Nephron progenitor cell (in vitro differentiated cells): ENCODE results near the gene BCKDHA.
"Not testable (repeated sequence)": the region's sequence is repeated elsewhere in the genome, so short reads cannot be mapped to it uniquely, and the experiment has no call there.

Experiments
- DNase-seq: peaks from one replicate; pipeline ENCODE4 v3.0.0; 2021
- H3K27ac Mint-ChIP-seq: 2 replicates; pipeline ENCODE4 v1.8.0; 2021; ENCODE audit warnings: mild to moderate bottlenecking, moderate library complexity, mixed read lengths
- H3K27me3 Mint-ChIP-seq: 2 replicates; pipeline ENCODE4 v1.8.0; 2021; ENCODE audit warnings: mild to moderate bottlenecking, low read depth, mixed read lengths; ENCODE audit not compliant: poor library complexity
- H3K36me3 Mint-ChIP-seq: 2 replicates; pipeline ENCODE4 v1.8.0; 2021; ENCODE audit warnings: low read depth, mixed read lengths
- H3K4me1 Mint-ChIP-seq: 2 replicates; pipeline ENCODE4 v1.8.0; 2021; ENCODE audit warnings: mixed read lengths
- H3K4me3 Mint-ChIP-seq: 2 replicates; pipeline ENCODE4 v1.8.0; 2021; ENCODE audit warnings: mild to moderate bottlenecking, moderate library complexity, mixed read lengths
- H3K9me3 Mint-ChIP-seq: 2 replicates; pipeline ENCODE4 v1.8.0; 2021; ENCODE audit warnings: mild to moderate bottlenecking, moderate library complexity, mixed read lengths
- TF ChIP-seq, protein P1 (sequence below): fragments of 200-600 bp; sonication (generic); IDR thresholded peaks from 2 replicates; pipeline ENCODE4 v1.5.0; 2021; ENCODE audit warnings: antibody characterized with exemption

BCKDHA gene

DNA sequence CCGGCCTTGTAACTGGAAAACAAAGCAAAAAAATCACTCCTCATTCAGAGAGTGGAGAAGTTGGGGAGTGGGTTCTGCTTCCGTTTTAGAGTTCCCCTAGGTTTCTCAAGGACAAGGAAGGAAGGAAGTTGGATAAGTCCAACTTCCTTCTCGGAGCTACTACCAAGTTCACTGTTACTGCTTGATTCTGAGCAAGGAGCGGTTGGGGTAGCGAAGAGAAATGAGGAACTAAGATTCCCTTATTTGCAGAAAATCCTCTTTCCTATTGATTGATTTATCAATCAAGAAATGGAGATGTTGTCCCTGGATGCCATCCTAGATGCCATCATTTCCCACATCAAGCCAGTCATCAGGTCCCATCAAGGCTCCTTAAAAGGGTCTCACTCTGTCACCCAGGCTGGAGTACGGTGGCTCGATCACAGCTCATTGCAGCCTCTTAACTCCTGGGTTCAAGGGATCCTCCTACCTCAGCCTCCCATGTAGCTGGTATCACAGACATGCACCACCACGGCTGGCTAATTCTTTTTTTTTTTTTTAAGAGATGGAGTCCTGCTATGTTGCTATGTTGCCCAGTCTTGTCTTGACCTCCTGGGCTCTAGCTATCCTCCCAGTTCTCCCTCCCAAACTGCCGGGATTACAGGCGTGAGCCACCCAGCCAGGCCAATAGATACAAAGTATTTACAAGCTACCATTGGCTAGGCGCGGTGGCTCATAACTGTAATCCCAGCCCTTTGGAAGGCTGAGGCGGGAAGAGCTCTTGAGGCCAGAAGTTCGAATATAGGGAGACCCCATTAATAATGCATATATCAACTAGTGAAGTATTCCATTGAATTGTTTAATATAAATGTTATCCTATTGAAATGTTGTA is 32.9 kb upstream of the BCKDHA start:
- peaks cover 19% of the 10 kb centered on the region for H3K4me1 Mint-ChIP-seq
- H3K36me3 Mint-ChIP-seq = peaks cover 5% of the 10 kb centered on the region
- H3K27ac Mint-ChIP-seq = peak overlapping the region; percentile 100
- DNase-seq = no peak
- H3K9me3 Mint-ChIP-seq = no peaks in the 10 kb centered on the region
- peak overlapping the region; percentile 96 for H3K4me3 Mint-ChIP-seq
- TF ChIP-seq, protein P1, sequence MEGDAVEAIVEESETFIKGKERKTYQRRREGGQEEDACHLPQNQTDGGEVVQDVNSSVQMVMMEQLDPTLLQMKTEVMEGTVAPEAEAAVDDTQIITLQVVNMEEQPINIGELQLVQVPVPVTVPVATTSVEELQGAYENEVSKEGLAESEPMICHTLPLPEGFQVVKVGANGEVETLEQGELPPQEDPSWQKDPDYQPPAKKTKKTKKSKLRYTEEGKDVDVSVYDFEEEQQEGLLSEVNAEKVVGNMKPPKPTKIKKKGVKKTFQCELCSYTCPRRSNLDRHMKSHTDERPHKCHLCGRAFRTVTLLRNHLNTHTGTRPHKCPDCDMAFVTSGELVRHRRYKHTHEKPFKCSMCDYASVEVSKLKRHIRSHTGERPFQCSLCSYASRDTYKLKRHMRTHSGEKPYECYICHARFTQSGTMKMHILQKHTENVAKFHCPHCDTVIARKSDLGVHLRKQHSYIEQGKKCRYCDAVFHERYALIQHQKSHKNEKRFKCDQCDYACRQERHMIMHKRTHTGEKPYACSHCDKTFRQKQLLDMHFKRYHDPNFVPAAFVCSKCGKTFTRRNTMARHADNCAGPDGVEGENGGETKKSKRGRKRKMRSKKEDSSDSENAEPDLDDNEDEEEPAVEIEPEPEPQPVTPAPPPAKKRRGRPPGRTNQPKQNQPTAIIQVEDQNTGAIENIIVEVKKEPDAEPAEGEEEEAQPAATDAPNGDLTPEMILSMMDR = no peak
- H3K27me3 Mint-ChIP-seq = no peaks in the 10 kb centered on the region

DNA sequence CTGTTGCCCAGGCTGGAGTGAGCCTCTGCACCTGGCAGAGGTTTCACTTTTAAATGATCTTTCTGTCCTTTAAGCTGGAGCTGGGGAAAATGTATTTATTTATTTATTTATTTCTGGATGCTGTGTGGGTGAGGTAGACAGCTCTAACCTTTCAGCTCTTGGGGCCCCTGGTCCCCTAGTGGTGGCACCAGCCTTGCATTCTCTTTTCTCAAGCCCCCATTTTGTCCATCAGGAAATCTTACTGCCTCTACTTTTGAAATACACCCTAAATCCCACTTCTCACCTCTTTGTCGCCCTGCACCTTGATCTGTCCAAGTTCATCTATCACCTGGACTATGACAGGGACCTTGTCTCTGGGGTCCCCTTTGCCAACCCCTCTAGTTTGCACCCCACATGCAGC is 31.5 kb upstream of the BCKDHA start:
- no peaks in the 10 kb centered on the region for H3K9me3 Mint-ChIP-seq
- no peak for DNase-seq
- peak overlapping the region; percentile 68 for H3K4me3 Mint-ChIP-seq
- peaks cover 7% of the 10 kb centered on the region for H3K36me3 Mint-ChIP-seq
- no peaks in the 10 kb centered on the region for H3K27me3 Mint-ChIP-seq
- H3K4me1 Mint-ChIP-seq = peaks cover 19% of the 10 kb centered on the region
- TF ChIP-seq, protein P1 = no peak
- H3K27ac Mint-ChIP-seq = peak overlapping the region; percentile 18

DNA sequence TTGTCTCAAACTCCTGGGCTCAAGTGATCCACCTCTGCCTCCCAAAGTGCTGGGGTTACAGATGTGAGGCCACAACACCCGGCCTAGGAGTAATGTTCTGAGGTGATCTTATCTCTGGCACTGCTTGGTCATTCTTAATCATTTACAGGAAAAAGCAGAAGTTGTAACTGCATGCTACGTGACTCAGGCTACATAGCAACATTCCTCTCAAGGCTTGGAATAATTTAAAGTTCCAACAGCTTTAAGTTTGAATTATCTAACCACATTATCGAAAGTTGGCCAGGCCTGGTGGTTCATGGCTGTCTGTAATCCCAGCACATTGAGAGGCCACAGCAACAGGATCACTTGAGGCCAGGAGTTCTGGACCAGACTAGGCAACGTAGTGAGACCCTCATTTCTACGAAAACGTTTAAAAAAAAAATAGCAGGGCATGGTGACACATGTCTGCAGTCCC is 29.7 kb upstream of the BCKDHA start:
- Mint-ChIP-seq H3K36me3 (peaks cover 13% of the 10 kb centered on the region), H3K27ac (no peak overlapping the region), H3K4me3 (no peak overlapping the region), H3K4me1 (peaks cover 22% of the 10 kb centered on the region), H3K27me3 (no peaks in the 10 kb centered on the region), H3K9me3 (no peaks in the 10 kb centered on the region)
- TF ChIP-seq, protein P1 = no peak
- DNase-seq = no peak

DNA sequence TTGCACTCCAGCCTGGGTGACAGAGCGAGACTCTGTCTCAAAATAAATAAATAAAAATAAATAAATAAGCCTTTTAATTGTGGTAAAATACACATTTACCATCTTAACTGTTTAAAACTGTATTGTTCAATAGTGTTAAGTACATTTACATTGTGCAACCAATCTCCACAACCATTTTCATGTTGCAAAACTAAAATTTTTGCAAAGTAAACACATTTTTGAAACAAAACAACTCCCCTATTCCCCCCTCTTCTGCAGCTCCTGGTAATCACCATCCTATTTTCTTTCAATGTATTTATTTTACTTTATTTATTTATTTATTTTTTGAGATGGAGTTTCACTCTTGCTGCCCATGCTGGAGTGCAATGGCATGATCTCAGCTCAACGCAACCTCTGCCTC is 27.8 kb upstream of the BCKDHA start:
- Mint-ChIP-seq H3K4me3 (no peak overlapping the region), H3K27me3 (no peaks in the 10 kb centered on the region)
- TF ChIP-seq, protein P1 = no peak

DNA sequence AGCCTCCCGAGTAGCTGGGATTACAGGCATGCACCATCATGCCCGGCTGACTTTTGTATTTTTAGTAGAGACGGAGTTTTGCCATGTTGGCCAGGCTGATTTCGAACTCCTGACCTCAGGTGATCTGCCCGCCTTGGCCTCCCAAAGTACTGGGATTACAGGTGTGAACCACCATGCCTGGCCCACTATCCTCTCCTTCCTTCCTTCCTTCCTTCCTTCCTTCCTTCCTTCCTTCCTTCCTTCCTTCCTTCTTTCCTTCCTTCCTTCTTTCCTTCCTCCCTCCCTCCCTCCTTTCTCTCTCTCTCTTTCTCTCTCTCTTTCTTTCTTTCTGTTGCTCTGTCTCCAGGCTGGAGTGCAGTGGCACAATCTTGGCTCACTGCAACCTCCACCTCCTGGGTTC is 26.5 kb upstream of the BCKDHA start:
- H3K9me3 Mint-ChIP-seq, H3K4me3 Mint-ChIP-seq, DNase-seq, H3K27me3 Mint-ChIP-seq: not testable (repeated sequence)
- peaks cover 14% of the 10 kb centered on the region for H3K36me3 Mint-ChIP-seq
- H3K4me1 Mint-ChIP-seq = peaks cover 13% of the 10 kb centered on the region
- peak overlapping the region; percentile 33 for H3K27ac Mint-ChIP-seq

More for the DNA sequence above, 27.8 kb upstream of the BCKDHA start:
- Mint-ChIP-seq H3K27ac (no peak overlapping the region), H3K36me3 (peaks cover 16% of the 10 kb centered on the region), H3K4me1 (peaks cover 11% of the 10 kb centered on the region), H3K9me3 (no peaks in the 10 kb centered on the region)
- DNase-seq = no peak

DNA sequence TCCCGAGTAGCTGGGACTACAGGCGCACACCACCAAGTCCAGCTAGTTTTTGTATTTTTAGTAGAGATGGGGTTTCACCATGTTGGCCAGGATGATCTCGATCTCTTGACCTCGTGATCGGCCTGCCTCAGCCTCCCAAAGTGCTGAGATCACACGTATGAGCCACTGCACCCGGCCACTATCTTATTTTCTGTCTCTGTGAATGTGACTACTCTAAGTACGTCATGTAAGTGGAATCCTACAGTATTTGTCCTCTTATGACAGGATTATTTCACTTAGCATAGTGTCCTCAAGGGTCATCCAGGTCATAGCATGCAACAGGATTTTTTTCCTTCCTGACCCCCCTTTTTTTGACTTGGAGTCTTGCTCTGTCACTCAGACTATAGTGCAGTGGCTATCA is 26.1 kb upstream of the BCKDHA start:
- no peak overlapping the region for H3K4me3 Mint-ChIP-seq
- H3K27ac Mint-ChIP-seq = peak overlapping the region; percentile 33
- no peaks in the 10 kb centered on the region for H3K9me3 Mint-ChIP-seq
- TF ChIP-seq, protein P1 = no peak
- peaks cover 10% of the 10 kb centered on the region for H3K36me3 Mint-ChIP-seq
- peaks cover 12% of the 10 kb centered on the region for H3K4me1 Mint-ChIP-seq
- DNase-seq = no peak
- peaks cover 3% of the 10 kb centered on the region for H3K27me3 Mint-ChIP-seq
